Adrenal gland (tissue), 12 donors: ENCODE results near the gene P2RX6. TPM values are rescaled to one million over a fixed set of nuclear protein-coding genes. Genes with fewer than 3 reads are reported as not detected.

Experiments
- DNase-seq, 7 donors: peaks; one replicate each; pipeline ENCODE4 v3.0.0-alpha.2; 2019 to 2020
- H3K27ac ChIP-seq, 5 donors: fragments of 200-600 bp; sonication (generic) in 4 of 5; 1 replicate in 3 of 5; 2 replicates in 2 of 5; pipeline versions ENCODE4 v1.5.1 to v1.8.0; 2016 to 2020; ENCODE audit warnings: mild to moderate bottlenecking in 1 of 5
- H3K27me3 ChIP-seq: fragments of 200-600 bp; 2 replicates; pipeline ENCODE4 v1.8.0; 2021
- H3K36me3 ChIP-seq, 2 donors: fragments of 200-600 bp; replicated peaks in 1 of 2; 1 replicate in 1 of 2; 2 replicates in 1 of 2; pipeline versions ENCODE4 v1.5.1 to v1.8.0; 2018 to 2022
- H3K4me1 ChIP-seq, 2 donors: fragments of 200-600 bp; replicated peaks in 1 of 2; 1 replicate in 1 of 2; 2 replicates in 1 of 2; pipeline versions ENCODE4 v1.5.1 to v1.8.0; 2018 to 2021
- H3K4me3 ChIP-seq, 4 donors: fragments of 200-600 bp; sonication (generic) in 3 of 4; one replicate each; pipeline ENCODE4 v1.5.1; 2016 to 2018
- H3K9me3 ChIP-seq, 3 donors: fragments of 200-600 bp; sonication (generic) in 1 of 3; replicated peaks in 1 of 3; 1 replicate in 2 of 3; 2 replicates in 1 of 3; pipeline versions ENCODE4 v1.5.1 to v1.8.0; 2016 to 2021
- CTCF ChIP-seq, 6 experiments: fragments of 450-650 bp in 4 of 6; fragments of 200-600 bp in 2 of 6; sonication (generic) in 1 of 6; IDR thresholded peaks; 1 replicate in 5 of 6; 2 replicates in 1 of 6; pipeline versions ENCODE4 v1.5.1 to v1.8.0; 2016 to 2021; ENCODE audit warnings: antibody characterized with exemption in 6 of 6, mild to moderate bottlenecking in 2 of 6, moderate library complexity in 1 of 6
- POLR2A ChIP-seq, 2 donors: fragments of 450-650 bp; IDR thresholded peaks; one replicate each; pipeline ENCODE4 v1.6.1; 2017; ENCODE audit warnings: antibody characterized with exemption in 2 of 2, mild to moderate bottlenecking in 2 of 2, moderate library complexity in 1 of 2
- WGBS, 4 donors: extraction: QIAGEN DNeasy Blood & Tissue Kit in 2 of 4; methylation state at CpG; one replicate each; pipeline versions ENCODE4 v1.1.5 to v1.1.7; 2013 to 2017; 5-methylcytosine and 5-hydroxymethylcytosine counted together
- intact Hi-C, 2 donors: fragments of 100-400 bp; cut with DNase I; formaldehyde crosslinking; loops; one replicate each; pipeline versions ENCODE4 v1.14.1 to v1.15.0; 2022 to 2023
- polyA plus RNA-seq, 3 donors: library from polyadenylated mRNA; stranded (reverse); fragments of 200-250 nt in 2 of 3; fragments of 350-450 nt in 1 of 3; fragmentation: Illumina TruSeq in 1 of 3; extraction: RNeasy Lipid Tissue Mini Kit (QIAGEN cat#74804) in 1 of 3; gene quantifications; one replicate each; pipeline ENCODE4 v1.2.3, GENCODE V29; 2013 to 2014
- total RNA-seq, 9 donors: library from RNA; depleted of rRNA in 4 of 9; stranded (reverse); fragments of >200 nt in 4 of 9; fragments of 120-200 nt in 1 of 9; fragmentation: NEBNext Ultra II Directional in 1 of 9; extraction: Animal tissue kit (Norgen Biotek cat#: 25700) in 1 of 9; gene quantifications; one replicate each; pipeline versions ENCODE4 v1.1.0 to v1.2.4, GENCODE V29; 2013 to 2023
- donor health status: healthy with polysubstance abuse.
- donor health status: Bipolar disorder and iron deficiency.
- donor health status: DM: yes; HTN: yes; CAD: no.
- donor health status: DM: no; HTN: no; CAD: no.
- donor health status: DM: no; HTN: no; CAD: no.
- donor health status: DM: yes; HTN: yes; CAD: no.

The P2RX6 gene
- total and polyA plus RNA-seq, 12 donors = 1.7 to 11.9 (median 4.4) TPM

DNA sequence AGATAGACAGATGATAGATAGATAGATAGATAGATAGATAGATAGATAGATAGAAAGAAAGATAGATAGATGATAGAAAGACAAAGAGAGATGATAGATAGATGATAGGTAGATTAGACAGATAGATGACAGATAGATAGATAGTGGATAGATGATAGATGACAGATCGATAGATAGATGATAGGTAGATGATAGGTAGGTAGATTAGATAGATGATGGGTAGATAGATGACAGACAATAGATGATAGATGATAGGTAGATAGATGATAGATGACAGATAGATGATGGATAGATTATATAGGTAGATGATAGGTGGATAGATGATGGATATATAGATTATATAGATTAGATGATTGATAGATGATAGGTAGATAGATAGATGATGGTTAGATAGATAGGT lies 28.6 kb upstream of the P2RX6 start:
- 79 to 96% (median 89%) methylated on average over 1 of the region's 1 CpG for WGBS, 4 donors
- no peak for DNase-seq
- Histone ChIP-seq H3K27ac (no peak overlapping the region), H3K4me3 (no peak overlapping the region), H3K9me3 (no peaks in the 10 kb centered on the region), H3K36me3 (peaks cover 0 to 36% of the 10 kb centered on the region in 2 donors), H3K27me3 (no peaks in the 10 kb centered on the region), H3K4me1 (peaks cover 11 to 18% of the 10 kb centered on the region in 2 donors)
- intact Hi-C loops = no loop called here
- no peak for TF ChIP-seq POLR2A (IDR thresholded peaks at IDR 0.05)

DNA sequence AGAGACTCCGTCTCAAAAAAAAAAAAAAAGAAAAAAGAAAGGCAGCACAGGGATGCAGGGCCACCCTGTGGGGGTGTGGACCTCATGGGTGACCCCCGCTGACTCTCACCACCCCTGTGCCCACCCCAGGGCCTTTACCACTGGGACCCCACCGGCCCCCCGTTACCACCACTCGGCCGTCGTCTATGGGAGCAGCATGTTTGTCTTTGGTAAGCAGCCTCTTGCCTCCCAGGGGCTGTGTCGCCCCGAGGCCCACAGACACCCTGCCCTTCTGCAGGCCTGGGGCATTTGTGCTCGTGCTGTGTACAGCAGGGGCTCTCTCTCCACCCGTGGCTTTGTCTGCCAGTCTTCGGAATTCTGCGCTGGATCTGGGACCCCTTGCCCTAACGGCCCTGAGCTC lies 27.6 kb upstream of the P2RX6 start:
- Histone ChIP-seq H3K4me3 (no peak overlapping the region), H3K27me3 (no peaks in the 10 kb centered on the region), H3K9me3 (no peaks in the 10 kb centered on the region), H3K36me3 (peaks cover 0 to 46% of the 10 kb centered on the region in 2 donors), H3K27ac (no peak overlapping the region), H3K4me1 (peaks cover 7 to 14% of the 10 kb centered on the region in 2 donors)
- TF ChIP-seq CTCF (IDR thresholded peaks at IDR 0.05) (no peak), POLR2A (IDR thresholded peaks at IDR 0.05) (no peak)
- intact Hi-C loops = no loop called here
- no peak for DNase-seq
- 85 to 98% (median 92%) methylated on average over 7 to 14 of the region's 14 CpGs for WGBS, 4 donors

- Histone ChIP-seq H3K4me1 (peaks cover 0 to 1% of the 10 kb centered on the region in 2 donors), H3K27me3 (no peaks in the 10 kb centered on the region), H3K9me3 (no peaks in the 10 kb centered on the region), H3K27ac (no peak overlapping the region), H3K36me3 (peaks cover 0 to 59% of the 10 kb centered on the region in 2 donors), H3K4me3 (no peak overlapping the region)
- no peak for DNase-seq
- TF ChIP-seq POLR2A (IDR thresholded peaks at IDR 0.05) (no peak), CTCF (IDR thresholded peaks at IDR 0.05) (no peak)
- intact Hi-C loops = no loop called here
- WGBS, 4 donors = 87 to 92% (median 91%) methylated on average over 6 to 16 of the region's 16 CpGs
Observed at GRCh38 chr22:20988573-20989322, 26.2 kb upstream of the P2RX6 start.

GRCh38 chr22:20989323-20990138 lies 25.4 kb upstream of the P2RX6 start:
- H3K4me3 ChIP-seq = no peak overlapping the region
- no peaks in the 10 kb centered on the region for H3K4me1 ChIP-seq
- no peaks in the 10 kb centered on the region for H3K27me3 ChIP-seq
- DNase-seq = no peak
- H3K27ac ChIP-seq = no peak overlapping the region
- no peak for TF ChIP-seq POLR2A (IDR thresholded peaks at IDR 0.05)
- no peak for TF ChIP-seq CTCF (IDR thresholded peaks at IDR 0.05)
- WGBS, 4 donors = 58 to 72% (median 66%) methylated on average over 13 to 17 of the region's 17 CpGs
- intact Hi-C loops = no loop called here
- peaks cover 0 to 67% of the 10 kb centered on the region in 2 donors for H3K36me3 ChIP-seq
- H3K9me3 ChIP-seq = no peaks in the 10 kb centered on the region
